GM10248 (cell line): Measurements from ENCODE around the gene ADORA3.

Source experiments
- CTCF ChIA-PET: fragments of 300-600 bp; sonication (Branson Sonifier 250); formaldehyde crosslinking; extraction: SDS; loops from one replicate; lab custom pipeline; 2021; ENCODE audit warnings: antibody characterized with exemption; lab: Yijun Ruan, JAX
- POLR2A ChIA-PET: fragments of 350-650 bp; sonication (Branson Sonifier 250); formaldehyde crosslinking; extraction: SDS; loops from one replicate; lab custom pipeline; 2020; ENCODE audit warnings: antibody characterized with exemption; lab: Yijun Ruan, JAX
- DNase-seq: peaks from one replicate; pipeline ENCODE4 v3.0.0; 2012; ENCODE audit errors: extremely low spot score
- TF ChIP-seq, protein P1 (sequence below): IDR thresholded peaks from 2 replicates; pipeline ENCODE4 v1.5.1; 2012; ENCODE audit warnings: mild to moderate bottlenecking, low read depth; ENCODE audit errors: extremely low read depth, missing control alignments, control extremely low read depth

Gene ADORA3

DNA sequence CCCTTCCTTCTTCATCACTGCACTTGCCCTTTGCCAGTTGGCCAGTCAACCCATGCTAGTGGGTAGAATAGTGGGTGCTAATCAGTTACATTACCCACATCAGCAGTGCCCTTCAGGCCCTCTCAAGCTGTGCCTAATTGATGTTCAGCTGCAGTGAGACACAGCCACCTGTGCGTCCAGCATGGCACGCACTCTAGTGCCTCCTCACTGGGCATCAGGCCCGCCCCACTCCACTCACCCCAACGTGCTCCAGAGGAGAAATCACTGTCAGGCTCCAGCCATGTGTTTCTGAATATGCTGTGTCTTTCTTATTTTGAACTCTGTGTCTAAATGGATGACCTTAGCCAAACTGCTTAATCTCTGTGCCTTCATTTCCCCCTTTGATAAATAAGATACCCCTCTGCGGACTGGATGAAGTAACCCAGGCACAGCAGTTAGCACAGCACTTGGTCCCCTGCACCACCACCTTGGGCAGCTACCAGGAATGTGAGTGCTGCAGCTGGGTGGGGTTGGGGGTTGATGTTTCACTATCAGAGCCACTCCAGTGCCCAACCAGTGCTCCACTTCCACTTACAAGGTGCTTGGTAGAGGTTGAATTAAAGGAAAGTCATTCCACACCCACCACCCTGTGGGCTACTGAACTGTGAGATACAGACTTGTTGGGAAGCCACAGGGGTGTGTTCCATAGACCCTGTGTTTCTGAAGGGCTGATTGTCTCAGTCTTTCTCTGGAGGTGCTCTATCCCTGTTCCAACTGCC lies 8.9 kb upstream of the ADORA3 start:
- no peak for DNase-seq
- TF ChIP-seq, protein P1, sequence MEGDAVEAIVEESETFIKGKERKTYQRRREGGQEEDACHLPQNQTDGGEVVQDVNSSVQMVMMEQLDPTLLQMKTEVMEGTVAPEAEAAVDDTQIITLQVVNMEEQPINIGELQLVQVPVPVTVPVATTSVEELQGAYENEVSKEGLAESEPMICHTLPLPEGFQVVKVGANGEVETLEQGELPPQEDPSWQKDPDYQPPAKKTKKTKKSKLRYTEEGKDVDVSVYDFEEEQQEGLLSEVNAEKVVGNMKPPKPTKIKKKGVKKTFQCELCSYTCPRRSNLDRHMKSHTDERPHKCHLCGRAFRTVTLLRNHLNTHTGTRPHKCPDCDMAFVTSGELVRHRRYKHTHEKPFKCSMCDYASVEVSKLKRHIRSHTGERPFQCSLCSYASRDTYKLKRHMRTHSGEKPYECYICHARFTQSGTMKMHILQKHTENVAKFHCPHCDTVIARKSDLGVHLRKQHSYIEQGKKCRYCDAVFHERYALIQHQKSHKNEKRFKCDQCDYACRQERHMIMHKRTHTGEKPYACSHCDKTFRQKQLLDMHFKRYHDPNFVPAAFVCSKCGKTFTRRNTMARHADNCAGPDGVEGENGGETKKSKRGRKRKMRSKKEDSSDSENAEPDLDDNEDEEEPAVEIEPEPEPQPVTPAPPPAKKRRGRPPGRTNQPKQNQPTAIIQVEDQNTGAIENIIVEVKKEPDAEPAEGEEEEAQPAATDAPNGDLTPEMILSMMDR: no peak
- POLR2A ChIA-PET: no interaction called here
- CTCF ChIA-PET: interaction anchor here (0.9 to 6.8 kb wide), 6 partner anchors 15 to 257 kb away, joined by 3 to 94 read pairs (median 4); no protein-coding TSS in a partner anchor

DNA sequence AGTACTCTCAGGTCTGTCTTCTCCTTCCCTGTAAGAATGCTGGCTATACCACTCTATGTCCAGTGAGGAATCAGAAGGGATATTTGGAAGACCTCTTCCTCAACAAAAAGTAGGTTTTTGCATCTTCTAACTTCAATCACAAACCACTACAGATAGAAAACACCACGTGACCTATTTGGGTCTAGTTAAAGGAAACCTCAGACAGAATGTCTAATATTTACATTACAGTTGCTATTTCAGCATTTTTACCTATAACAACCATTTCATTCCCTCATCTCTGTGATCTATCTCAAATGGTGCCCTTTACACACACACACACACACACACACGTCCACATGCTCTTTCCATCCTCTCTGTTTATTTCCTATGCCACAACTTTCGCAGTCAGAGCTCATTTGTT lies 7.9 kb upstream of the ADORA3 start:
- TF ChIP-seq, protein P1: no peak
- ChIA-PET CTCF (interaction anchor here (1.2 to 6.8 kb wide), 4 partner anchors 14 to 258 kb away, joined by 3 to 94 read pairs (median 45); no protein-coding TSS in a partner anchor), POLR2A (no interaction called here)
- no peak for DNase-seq

DNA sequence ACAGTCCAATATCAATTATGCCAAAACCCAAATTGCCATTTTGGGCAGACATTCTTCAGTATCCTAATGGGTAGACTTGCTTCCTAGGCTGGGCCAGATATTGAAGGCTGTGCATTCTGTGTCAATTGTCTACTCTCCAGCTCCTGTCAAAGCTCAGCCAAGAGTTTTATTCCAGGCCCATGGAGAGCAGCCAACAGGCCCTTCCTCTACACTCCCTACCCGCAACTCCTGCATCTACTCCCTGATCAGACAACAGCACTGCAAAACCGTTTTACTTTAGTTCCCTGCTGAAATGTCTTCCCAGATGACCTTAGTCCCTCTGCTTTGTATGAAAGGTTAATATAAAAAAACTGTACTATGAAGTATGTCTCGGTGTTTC lies 6.6 kb upstream of the ADORA3 start:
- CTCF ChIA-PET: interaction anchor here (1.4 to 6.8 kb wide), 13 partner anchors 8 to 236 kb away, joined by 3 to 94 read pairs (median 46); partner anchors contain the start of gene RAP1A
- TF ChIP-seq, protein P1: no peak
- POLR2A ChIA-PET: no interaction called here
- DNase-seq: no peak

DNA sequence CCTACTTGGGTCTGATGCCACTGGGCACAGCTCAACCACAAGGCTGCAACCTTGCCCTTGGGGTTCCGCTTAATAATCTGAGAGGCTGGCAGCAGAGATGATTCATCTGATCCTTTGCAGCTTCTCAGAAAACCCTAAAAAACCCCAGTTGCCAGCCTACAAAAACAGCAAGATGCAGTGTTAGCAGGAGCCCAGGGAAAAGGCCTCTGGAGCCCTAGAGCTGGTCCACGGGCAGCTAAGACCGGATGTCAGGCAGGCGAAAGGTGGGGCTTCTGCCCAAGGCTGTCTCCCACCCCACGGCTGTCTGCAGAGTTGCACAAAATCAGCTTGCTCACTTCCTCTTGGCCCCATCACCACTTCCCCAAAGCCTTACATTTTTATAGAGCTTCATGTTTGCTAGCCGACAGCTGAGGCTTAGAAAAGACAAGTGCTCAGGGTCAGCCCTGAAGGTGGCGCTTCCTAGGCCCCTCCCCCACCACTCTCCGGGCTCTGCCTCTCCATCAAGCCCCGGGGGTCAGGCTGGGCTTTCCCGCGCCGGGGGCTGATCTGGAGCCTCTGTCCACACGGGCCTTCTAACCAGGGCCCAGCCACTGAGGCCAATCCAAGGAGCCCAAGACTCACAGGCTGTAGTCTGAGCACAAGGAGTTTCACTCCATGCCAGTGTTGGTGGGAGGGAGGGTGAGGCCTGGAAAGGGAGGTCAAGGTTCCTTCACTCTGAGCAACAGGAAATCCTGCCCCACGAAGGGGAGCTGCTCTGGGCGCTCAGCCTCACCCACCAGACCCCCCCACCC lies 4.2 kb upstream of the ADORA3 start:
- TF ChIP-seq, protein P1: no peak
- DNase-seq: peak; percentile 73
- POLR2A ChIA-PET: interaction anchor here (0.5 to 0.6 kb wide), 2 partner anchors 292 to 836 kb away, joined by 3 to 4 read pairs; no protein-coding TSS in a partner anchor
- CTCF ChIA-PET: interaction anchor here (0.6 to 6.8 kb wide), 82 partner anchors 10 to 292 kb away, joined by 3 to 94 read pairs (median 8); partner anchors contain the start of genes DDX20, INKA2 and RAP1A

DNA sequence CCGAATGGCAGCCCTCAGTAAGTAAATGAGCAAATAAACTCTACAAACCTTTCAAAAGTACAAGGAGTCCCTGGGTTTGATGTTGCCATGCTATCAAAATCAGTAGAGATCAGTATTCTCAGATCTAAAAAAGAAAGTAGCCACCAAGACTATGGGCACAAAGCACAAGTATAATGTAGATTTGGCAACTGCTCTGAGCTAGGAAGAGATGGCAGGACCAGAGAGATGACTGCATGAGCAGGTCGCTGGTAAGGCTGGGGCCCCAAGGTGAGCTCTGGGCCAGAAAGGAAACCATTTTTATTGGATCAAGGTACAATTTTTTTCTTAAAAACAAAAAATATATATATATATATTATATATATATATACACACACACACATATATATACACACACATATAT lies 3.1 kb upstream of the ADORA3 start:
- DNase-seq: no peak
- ChIA-PET CTCF (interaction anchor here (1.2 to 6.8 kb wide), 22 partner anchors 10 to 254 kb away, joined by 3 to 94 read pairs (median 19); partner anchors contain the start of genes DDX20, INKA2 and RAP1A), POLR2A (interaction anchor here (0.5 kb wide), 1 partner anchor 290 kb away, joined by 4 read pairs; no protein-coding TSS in a partner anchor)
- TF ChIP-seq, protein P1: no peak

DNA sequence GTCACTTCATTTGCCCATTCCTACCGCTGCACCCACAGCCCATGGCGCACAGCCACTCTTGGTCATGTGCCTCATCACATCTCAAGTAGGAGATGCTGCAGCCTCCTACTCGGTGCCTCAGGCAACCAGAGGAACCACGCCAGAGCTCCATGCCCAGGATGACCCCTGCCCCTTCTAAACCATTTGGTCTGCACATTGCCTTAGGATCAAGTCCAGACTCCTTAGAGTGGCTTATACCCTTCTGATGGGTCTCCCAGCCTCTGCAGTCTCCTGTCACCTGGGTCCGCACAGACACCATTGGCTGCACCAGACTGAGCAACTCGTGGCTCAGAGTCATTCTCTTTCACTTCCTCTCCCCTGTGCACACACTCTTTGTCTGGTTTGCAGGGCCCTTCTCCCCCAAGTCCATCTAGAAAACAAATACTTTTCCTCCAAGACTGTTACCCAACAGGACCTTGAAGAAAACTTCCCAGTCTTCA lies 2.2 kb upstream of the ADORA3 start:
- peak; percentile 67 for DNase-seq
- TF ChIP-seq, protein P1: no peak
- ChIA-PET CTCF (interaction anchor here (1.8 to 6.8 kb wide), 4 partner anchors 23 to 134 kb away, joined by 5 to 94 read pairs (median 46); partner anchors contain the start of gene RAP1A), POLR2A (no interaction called here)
